GM21786 (cell line): Measurements from ENCODE around the gene DNAH5.
"Not testable (repeated sequence)": the region's sequence is repeated elsewhere in the genome, so short reads cannot be mapped to it uniquely, and the experiment has no call there.

Source experiments
- ATAC-seq: cut with Tn5 transposase; IDR thresholded peaks from one replicate; pipeline ENCODE4 v1.9.1; 2021; ENCODE audit not compliant: unreplicated experiment

Gene DNAH5

DNA sequence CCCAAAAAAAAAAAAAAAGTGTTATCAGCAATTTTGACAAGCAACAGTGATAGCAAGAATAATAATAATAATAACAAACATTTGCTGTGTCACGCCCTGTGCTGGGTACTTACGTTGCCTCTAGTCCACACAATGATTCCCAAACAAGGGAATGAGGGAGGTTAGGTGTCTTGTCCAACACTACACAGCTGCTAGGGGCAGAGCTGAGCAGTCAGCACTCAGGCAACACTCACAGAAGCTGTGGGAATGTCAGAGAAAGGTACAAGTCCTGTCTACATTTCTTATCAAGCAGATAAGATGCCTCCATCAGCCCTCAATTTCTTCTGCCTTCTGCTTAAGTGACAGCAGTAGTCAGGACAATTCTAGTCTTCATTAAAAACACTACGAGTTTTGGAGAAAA lies 111.0 kb downstream of the DNAH5 start:
- ATAC-seq: no peak

DNA sequence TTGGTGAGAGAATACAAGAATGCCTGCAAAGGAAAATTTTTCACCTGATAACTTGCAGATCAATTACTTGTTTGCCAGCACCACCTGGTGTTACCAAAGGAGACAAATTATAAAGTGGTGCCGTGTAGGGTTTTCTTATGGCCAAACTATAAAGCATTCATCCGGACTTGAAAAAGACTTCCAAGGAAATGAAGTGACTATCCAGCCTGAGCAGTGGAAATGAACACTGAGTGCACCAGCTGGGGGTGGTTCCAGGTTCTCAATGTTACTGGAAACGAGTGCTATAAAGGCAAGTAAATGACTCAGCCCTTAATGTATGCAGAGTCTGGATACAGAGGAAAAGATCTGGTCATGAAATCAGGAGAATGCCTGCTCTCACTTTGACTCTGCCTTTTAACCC lies 113.1 kb downstream of the DNAH5 start:
- ATAC-seq: no peak

DNA sequence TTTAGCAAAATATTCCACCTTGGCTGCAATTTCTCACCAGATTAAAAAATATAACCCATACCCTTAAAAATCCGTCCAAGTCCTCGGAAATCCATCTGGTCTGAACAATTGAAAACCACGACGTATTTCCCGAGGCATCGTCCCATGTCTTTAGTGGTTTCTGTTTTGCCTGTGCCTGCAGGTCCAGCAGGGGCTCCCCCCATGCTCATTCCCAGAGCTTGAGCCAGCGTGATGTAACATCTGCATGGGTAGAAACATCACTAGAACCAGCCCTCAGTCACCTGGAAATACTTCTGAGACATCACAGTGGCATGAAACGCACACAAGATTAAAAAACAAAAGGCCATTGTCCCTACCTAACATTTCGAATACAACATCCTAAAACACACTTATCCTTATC lies 114.0 kb downstream of the DNAH5 start:
- ATAC-seq: no peak

DNA sequence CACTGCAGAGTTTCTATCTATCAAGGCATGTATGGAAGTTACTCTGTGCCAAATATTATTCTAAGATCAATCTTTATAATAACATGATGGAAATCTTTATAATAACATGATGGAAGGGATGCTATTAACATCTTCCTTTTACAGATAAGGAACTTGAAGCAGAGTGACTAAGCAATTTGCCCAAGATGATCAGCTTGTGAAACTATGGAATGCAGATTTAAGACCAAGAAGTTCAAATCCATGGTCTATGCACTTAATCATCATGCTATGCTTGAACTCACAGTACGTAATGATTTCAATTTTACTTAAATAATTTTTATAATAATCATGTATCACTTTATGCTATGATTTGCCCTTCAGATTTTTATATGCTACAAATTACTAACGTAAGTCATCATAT lies 123.1 kb downstream of the DNAH5 start:
- no peak for ATAC-seq

DNA sequence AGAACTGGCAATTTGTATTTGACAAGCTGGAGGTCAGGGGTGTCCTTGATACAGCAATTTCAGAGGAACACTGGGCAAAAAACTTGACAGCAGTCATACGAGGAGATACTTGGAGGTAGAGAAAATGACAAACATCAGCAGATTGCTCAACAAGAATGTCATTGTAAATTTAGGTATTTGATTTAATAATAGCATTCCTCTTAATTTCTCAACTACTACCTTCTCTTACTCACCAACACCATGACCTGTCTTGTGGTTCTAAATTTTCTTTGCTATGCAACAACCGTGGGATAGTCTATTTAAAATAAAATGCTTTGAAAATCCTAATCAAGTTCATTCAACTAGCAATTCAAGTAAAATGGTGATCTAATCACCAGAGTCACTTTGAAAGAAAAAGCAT lies 128.4 kb downstream of the DNAH5 start:
- no peak for ATAC-seq

DNA sequence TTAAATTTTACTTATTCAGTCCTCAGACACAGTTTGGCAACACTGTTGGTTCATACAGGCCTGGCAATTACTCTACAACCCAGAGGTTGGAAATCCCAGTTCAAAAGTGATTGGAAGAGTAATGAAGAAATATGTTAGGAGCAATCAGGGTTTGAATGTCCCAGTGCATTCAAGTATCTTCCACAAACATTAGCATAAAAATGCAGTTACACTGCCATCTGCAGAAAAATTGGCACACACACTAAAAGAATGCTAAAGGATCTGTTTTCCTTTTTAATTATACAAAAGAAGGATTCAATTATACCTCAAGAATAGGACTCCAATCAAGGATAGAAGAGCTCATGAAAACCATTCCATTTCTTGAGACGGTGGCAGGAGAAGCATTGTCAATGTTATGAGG lies 130.2 kb downstream of the DNAH5 start:
- ATAC-seq: no peak

DNA sequence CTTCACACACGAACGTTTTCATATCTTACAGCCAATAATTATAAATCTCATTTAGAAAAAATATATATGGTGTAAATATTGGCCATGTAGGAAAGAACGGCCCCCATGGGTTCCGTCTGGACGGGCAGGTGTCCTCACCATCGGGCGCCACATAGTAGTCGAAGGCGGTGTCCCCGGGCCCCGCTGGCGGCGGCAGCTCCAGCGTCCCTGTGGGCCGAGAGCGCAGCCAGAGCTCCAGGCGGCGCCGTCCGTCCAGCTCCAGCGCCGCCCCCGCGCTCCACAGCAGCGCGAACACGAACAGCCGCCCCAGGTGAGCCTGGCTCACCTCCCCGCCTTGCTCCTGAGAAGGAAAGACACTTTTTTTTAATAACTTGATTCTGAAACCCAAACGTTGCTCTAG lies 134.6 kb downstream of the DNAH5 start:
- ATAC-seq: no peak

DNA sequence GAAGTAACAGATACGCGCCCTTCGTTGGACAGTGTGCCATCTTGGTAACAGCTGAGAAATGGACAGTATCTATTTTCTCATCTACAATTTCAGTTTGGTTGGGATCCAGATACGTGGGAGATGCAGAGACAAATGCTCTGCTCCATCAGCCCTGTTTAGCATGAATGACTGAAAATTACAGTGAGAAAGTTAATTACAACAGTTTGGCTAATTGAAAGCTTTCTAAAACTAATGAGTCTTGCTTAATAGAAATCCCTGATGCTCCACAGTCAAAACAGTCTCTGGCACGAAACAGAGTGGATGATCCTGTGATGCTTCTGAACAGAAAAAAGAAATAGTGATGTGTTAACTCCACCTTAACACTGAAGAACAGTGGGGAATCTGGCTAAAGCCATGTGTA lies 140.2 kb downstream of the DNAH5 start:
- no peak for ATAC-seq

DNA sequence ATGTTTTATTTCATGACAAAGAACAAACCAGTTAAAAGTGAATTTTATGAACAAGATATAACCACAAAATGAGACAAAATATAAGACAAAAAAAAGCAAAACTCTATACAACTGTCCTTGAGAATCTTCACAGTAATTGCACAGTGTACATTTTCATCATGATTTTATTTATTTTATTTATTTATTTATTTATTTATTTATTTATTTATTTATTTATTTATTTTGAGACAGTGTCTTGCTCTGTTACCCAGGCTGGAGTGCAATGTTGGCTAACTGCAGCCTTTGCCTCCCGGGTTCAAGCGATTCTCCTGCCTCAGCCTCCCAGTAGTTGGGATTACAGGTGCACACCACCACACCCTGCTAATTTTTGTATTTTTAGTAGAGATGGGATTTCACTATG lies 145.9 kb downstream of the DNAH5 start:
- ATAC-seq: not testable (repeated sequence)

DNA sequence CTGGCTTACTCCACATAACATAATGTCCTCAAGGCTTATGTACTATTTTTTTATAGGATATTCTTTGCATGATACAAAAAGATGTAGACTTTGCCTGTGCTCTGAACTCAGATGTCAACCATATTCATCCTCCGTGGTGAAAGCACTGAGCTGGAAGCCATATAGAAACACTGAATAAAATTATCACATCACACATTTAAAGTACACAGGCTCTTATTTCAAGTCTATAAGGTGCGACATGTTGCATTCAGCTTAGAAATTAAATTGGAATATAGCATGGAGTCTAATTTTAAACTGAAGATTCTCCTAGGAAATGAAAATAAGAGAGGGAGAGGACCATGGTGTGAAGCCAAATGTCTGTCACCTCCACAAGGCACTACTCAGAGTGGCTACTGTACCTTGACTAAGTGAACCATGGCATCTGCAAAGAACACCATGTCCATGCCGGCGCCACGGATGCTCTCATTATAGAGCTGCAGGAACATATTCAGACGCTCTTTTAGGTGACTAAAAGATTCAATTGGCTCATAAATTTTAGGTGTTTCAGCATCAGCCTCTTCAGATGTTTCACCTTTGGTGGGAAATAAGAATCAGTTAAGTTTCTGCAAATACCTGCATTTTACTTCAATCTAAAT lies 158.6 kb downstream of the DNAH5 start:
- ATAC-seq: no peak

DNA sequence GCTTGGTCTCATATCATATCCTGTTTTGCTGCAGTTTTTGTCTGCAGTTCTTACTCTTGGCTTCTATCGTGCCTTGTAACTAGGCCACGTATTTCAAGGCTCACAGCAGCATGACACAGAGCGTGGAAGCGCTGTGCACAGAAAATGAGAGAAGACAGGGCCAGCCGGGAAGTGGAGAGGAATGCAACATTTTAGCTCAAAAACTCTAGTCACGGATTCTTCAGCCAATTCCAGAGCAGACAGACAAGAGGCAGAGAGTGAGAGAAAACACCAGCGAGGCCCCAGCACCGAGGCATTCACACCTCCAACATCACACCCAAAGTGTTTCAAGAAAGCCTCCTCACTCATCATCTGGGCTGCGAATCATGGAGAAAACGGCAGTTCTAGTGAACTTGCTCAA lies 160.8 kb downstream of the DNAH5 start:
- no peak for ATAC-seq

DNA sequence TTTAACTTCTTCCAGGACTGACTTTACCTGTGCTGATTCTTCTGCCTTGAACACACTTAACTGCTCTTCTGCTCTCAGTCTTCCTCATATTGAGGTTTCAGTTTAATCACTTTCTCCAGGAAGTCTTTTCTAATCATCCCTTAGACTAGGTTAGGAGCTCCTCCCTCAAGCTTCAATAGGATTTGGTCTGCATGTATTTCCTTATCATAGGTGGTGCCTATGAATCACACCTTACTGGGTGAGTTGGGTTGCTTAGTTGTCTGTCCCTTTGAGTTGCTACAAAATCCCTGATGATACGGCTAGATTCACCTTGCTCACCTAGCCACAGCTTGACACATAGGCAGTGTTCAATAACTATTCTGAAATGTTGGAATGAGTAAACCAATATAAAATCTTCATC lies 164.4 kb downstream of the DNAH5 start:
- ATAC-seq: no peak

DNA sequence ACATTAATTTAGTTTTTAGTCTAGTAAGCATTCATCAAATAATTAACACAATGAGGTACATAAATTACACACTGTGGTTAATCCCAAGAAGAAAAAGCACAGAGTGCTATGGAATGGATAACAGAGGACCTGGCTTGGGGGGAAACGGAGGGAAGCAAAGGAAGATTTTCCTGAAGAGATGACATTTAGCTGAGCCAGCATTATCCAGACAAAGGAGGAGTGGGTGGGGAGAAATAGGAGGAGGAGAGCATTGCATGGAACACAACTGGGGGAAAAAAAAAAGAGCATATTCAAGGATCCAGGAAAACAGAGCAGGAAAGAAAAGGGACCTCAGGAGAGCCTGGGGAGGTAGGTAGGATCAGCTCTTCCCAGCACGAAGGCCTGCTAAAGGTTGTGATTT lies 170.8 kb downstream of the DNAH5 start:
- ATAC-seq: no peak

DNA sequence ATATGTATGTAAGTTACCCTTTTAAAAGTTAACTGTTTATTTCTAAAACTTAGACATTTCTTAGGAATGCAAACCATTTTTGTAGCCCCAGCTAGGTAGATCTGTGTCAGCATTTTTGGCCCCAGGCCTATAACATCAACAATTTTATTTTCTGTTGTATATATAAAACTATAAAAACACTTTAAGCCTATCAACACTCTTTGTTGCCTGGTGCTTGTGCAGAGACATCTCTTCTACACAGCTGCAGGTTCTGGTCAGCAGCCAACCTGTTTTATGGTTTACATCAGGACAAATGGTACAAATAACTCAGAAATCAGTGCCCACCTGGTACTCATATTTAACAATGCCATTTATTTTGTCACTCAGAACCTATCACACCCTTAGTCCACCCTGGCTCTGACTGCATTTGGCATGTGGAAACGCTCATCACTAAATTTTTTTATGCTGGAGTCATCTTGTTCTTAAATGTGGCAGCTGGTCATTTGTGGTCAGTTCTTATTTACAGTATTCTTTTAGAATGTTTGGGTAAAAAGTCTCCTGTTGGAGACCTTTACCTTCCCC lies 173.4 kb downstream of the DNAH5 start:
- ATAC-seq: no peak

DNA sequence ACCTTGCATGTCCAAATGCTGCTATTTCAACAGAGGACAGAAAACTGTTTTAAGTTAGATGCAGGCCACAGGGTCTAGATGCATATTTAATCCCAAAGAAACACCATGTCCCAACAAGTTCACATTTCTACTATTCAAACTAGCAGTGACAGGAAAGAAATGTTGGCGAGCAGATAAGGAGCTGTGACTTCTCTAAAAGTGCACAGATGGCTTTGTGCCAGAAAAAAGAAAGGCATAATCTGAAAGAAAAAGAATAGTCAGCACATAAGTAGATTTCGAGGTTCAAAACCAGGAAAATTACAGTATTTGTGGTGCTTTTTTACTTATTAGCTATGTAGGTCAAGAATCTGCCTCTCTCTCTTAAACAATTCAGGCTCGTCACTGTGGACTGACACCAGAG lies 178.3 kb downstream of the DNAH5 start:
- ATAC-seq: no peak

DNA sequence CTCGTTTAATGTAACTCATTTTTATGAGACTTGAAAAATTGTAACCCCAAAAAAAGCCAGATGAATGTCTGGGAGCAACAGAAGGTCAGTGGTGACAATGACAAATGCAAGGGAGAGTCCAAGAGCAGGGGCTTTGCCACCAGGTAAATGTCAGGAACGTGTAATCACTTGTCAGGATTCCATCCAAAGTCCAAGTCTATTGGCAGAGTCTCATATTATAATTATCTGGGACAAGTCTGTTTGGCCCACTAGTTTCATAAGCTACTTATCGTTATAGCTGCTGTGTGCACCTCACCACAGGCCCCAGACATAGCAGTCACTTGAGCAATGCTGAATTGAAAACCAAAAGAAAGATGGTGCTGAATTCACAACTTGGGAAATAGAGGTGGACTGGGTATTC lies 180.8 kb downstream of the DNAH5 start:
- ATAC-seq: no peak

DNA sequence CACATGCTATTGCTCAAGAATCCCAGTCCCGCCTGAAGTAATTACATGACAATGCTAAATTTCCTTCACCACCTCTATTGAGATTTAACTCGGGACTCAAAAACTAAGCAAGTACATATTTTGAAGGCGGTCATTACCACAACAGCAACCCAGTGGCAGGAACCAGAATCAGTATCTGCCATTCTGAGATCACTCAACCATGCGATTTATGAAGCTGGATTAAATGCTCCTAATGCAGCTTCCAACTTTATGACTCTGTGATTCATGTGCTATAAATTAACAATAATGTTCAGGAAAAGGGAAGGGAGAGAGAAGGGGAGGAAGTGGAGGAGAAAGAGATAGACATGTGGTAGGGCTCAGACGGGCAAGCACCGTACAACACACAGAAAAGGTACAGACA lies 194.7 kb downstream of the DNAH5 start:
- no peak for ATAC-seq

DNA sequence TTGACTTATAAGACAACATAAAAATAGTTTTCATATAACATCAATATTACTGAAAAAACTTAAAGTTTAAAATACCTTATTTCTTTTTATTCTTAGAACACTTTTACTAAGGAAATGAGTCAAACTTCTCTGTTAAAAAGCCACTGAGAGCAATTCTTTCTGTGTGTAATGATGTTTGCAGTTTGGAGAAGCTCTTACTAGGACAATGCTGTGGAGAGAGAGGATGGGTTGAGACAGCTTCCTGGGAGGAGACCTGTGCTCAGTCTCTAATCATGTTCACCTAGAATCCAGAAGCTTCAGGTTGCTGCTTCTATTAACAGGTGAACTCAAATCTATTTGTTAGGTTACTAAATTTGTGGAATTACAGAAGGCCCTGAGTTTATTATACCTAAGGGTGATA lies 198.5 kb downstream of the DNAH5 start:
- no peak for ATAC-seq

DNA sequence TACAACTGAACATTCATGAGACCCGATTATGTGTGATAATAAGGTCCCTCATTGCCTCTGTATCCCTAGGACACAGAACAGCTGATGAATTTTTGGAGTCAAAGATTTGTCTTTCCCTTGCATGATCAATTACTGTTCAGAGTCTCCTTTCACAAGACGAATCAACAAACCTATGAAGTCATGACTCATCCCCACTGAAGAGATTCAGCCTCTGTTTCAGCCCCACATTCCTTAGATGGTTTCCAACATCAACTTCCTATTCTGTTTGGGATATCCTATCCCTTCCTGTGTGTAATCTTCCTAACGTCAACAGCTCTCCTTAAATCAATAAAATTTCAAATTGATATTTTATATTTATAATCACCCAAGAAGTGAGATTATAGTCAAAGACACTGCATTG lies 199.0 kb downstream of the DNAH5 start:
- no peak for ATAC-seq

DNA sequence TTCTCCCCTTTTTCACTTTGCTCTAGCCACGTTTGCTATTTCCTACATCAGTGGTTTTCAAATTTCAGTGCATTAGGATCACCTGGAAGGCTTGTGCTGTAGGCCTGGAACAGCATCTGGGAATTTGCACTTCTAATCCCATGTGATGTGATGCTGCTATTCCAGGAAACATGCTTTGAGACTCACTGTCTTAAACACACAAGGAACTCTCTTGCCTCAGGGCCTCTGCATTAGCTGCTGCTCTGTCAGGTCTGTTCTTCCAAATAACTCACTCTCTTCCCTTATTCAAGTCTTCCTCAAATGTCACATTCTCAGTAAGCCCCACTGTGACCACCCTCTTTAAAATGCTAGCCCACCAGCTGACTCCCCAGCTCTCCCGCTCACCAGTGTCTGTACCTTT lies 204.0 kb downstream of the DNAH5 start:
- ATAC-seq: no peak

DNA sequence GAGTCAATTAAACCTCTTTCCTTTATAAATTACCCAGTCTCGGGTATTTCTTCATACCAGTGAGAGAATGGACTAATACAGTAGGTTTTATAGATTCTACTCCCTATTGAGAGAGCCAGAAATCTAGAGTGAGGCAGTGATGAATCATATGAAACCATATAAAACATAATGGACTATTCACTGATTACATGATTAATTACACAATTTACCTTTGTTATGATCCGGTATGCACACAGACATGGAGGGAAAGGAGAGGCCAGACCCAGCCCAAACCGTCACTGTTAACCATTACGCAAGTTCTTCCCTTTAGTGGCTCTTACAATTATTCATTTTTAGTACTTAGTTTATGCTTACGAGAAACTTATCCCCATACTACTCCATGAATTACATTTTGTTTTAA lies 205.0 kb downstream of the DNAH5 start:
- no peak for ATAC-seq

DNA sequence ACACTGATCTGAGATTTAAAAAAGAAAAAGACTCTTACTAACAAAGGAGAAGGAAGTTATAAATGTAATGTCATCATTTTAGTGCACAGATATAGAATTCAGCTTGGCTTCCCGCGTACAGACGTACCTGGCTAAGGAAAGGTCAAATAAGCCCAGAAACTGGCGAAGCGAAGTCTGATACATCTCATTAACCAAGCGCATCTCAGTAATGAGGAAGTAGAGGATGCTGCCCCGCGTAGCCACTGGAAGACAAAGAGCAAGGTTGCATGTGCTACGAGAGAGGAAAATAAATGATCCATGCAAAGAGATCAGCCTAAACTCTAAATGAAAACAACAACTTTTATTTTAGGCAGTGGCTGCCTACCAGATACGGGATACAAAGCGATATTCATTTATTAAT lies 208.8 kb downstream of the DNAH5 start:
- ATAC-seq: no peak

DNA sequence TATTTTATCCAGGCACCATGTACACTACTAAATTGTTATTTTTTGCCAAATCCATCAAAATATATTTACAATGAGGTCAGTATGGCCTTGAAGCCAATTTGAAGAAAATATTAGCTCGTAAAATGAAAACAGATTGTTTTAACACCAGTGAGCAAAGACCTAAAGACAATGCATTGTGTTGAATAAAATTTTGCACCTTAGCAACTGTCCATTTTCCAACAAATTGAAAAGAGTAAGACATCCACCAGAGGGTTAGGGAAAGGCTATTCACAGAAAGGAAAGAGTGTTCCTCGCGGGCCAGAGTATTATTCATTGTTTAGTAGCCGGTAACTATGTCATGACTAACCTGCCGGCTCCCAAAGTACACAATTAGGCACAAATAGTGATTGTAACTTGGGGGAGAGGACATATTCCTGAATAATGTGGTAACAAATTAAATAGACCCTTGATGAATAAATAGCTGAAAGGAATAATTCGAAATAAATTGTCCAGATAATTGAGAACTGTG lies 213.3 kb downstream of the DNAH5 start:
- ATAC-seq: no peak
